Activated T-cell treated with anti-CD3 and anti-CD28 coated beads, Interleukin-2, amount 50 U/mL, for 4 hours (primary cell): ENCODE data around the gene GTPBP2. TPM values are rescaled to one million over a fixed set of nuclear protein-coding genes. Genes with fewer than 3 reads are reported as not detected.
"Not testable (repeated sequence)": the region's sequence is repeated elsewhere in the genome, so short reads cannot be mapped to it uniquely, and the experiment has no call there.

Source experiments
- ATAC-seq, 2 donors: fragments of 200-7000 bp; cut with Tn5 transposase; one replicate each; pipeline ENCODE4 v1.10.0; 2021
- DNase-seq: peaks from one replicate; pipeline ENCODE4 v3.0.0-alpha.2; 2020
- H3K27me3 Mint-ChIP-seq: one replicate; pipeline ENCODE4 v1.8.0; 2021; ENCODE audit warnings: low read depth, mixed read lengths
- H3K36me3 Mint-ChIP-seq: one replicate; pipeline ENCODE4 v1.8.0; 2022; ENCODE audit warnings: mixed read lengths; ENCODE audit not compliant: insufficient read depth
- H3K4me1 Mint-ChIP-seq: one replicate; pipeline ENCODE4 v1.8.0; 2021; ENCODE audit warnings: low read depth, mixed read lengths
- H3K4me3 Mint-ChIP-seq: one replicate; pipeline ENCODE4 v1.8.0; 2021; ENCODE audit warnings: mild to moderate bottlenecking, moderate library complexity, mixed read lengths
- H3K9me3 Mint-ChIP-seq: one replicate; pipeline ENCODE4 v1.8.0; 2021; ENCODE audit warnings: mixed read lengths
- total RNA-seq, 3 donors: library from RNA; stranded (reverse); gene quantifications; one replicate each; pipeline ENCODE4 v1.2.1, GENCODE V29; 2021

GTPBP2 gene
- total RNA-seq, 3 donors from 2014 or later = 37.3 to 50.3 (median 39.1) TPM

GRCh38 chr6:43621836-43622180 is 7.3 kb downstream of the GTPBP2 start:
- peaks cover 2% of the 10 kb centered on the region for H3K4me1 Mint-ChIP-seq
- DNase-seq (no peak), ATAC-seq (no peak)
- no peaks in the 10 kb centered on the region for H3K9me3 Mint-ChIP-seq
- H3K36me3 Mint-ChIP-seq = peaks cover 25% of the 10 kb centered on the region
- H3K27me3 Mint-ChIP-seq = no peaks in the 10 kb centered on the region
- H3K4me3 Mint-ChIP-seq = no peak overlapping the region

GRCh38 chr6:43621078-43621835 is 7.8 kb downstream of the GTPBP2 start:
- no peak for DNase-seq
- Mint-ChIP-seq H3K36me3 (peaks cover 23% of the 10 kb centered on the region), H3K4me3 (no peak overlapping the region), H3K27me3 (no peaks in the 10 kb centered on the region), H3K4me1 (no peaks in the 10 kb centered on the region), H3K9me3 (no peaks in the 10 kb centered on the region)
- no peak for ATAC-seq

- H3K27me3 Mint-ChIP-seq = no peaks in the 10 kb centered on the region
- H3K36me3 Mint-ChIP-seq = peaks cover 15% of the 10 kb centered on the region
- H3K9me3 Mint-ChIP-seq = no peaks in the 10 kb centered on the region
- no peak overlapping the region for H3K4me3 Mint-ChIP-seq
- no peak for DNase-seq
- no peaks in the 10 kb centered on the region for H3K4me1 Mint-ChIP-seq
- no peak for ATAC-seq
Measured at GRCh38 chr6:43616725-43617472, 12.2 kb downstream of the GTPBP2 start.

- Mint-ChIP-seq H3K27me3 (no peaks in the 10 kb centered on the region), H3K36me3 (peaks cover 12% of the 10 kb centered on the region), H3K9me3 (no peaks in the 10 kb centered on the region), H3K4me1 (no peaks in the 10 kb centered on the region), H3K4me3 (no peak overlapping the region)
- DNase-seq = no peak
- no peak for ATAC-seq
Measured at GRCh38 chr6:43614396-43614730, 14.7 kb downstream of the GTPBP2 start.

- H3K27me3 Mint-ChIP-seq = no peaks in the 10 kb centered on the region
- no peak overlapping the region for H3K4me3 Mint-ChIP-seq
Measured at GRCh38 chr6:43613721-43614395, 15.2 kb downstream of the GTPBP2 start.

GRCh38 chr6:43610431-43610830 is 18.6 kb downstream of the GTPBP2 start:
- Mint-ChIP-seq H3K9me3 (no peaks in the 10 kb centered on the region), H3K4me3 (no peak overlapping the region), H3K36me3 (peaks cover 17% of the 10 kb centered on the region), H3K27me3 (no peaks in the 10 kb centered on the region), H3K4me1 (peaks cover 2% of the 10 kb centered on the region)
- ATAC-seq = no peak
- DNase-seq = no peak

More at GRCh38 chr6:43613721-43614395, 15.2 kb downstream of the GTPBP2 start:
- ATAC-seq (no peak), DNase-seq (no peak)
- H3K9me3 Mint-ChIP-seq = no peaks in the 10 kb centered on the region
- H3K4me1 Mint-ChIP-seq = no peaks in the 10 kb centered on the region
- peaks cover 12% of the 10 kb centered on the region for H3K36me3 Mint-ChIP-seq

GRCh38 chr6:43609402-43609801 is 19.7 kb downstream of the GTPBP2 start:
- Mint-ChIP-seq H3K36me3 (peaks cover 20% of the 10 kb centered on the region), H3K9me3 (no peaks in the 10 kb centered on the region), H3K4me1 (peaks cover 2% of the 10 kb centered on the region), H3K4me3 (no peak overlapping the region), H3K27me3 (no peaks in the 10 kb centered on the region)
- ATAC-seq = no peak
- DNase-seq = no peak

- no peak overlapping the region for H3K4me3 Mint-ChIP-seq
Measured at GRCh38 chr6:43608807-43609206, 20.3 kb downstream of the GTPBP2 start.

GRCh38 chr6:43608310-43608763 is 20.7 kb downstream of the GTPBP2 start:
- no peaks in the 10 kb centered on the region for H3K27me3 Mint-ChIP-seq
- H3K4me3 Mint-ChIP-seq = no peak overlapping the region
- peak; percentile 46 for DNase-seq
- peaks cover 19% of the 10 kb centered on the region for H3K36me3 Mint-ChIP-seq
- ATAC-seq = no peak
- peaks cover 2% of the 10 kb centered on the region for H3K4me1 Mint-ChIP-seq
- H3K9me3 Mint-ChIP-seq = no peaks in the 10 kb centered on the region

More at GRCh38 chr6:43608807-43609206, 20.3 kb downstream of the GTPBP2 start:
- ATAC-seq (no peak), DNase-seq (no peak)
- H3K4me1 Mint-ChIP-seq = peaks cover 2% of the 10 kb centered on the region
- H3K36me3 Mint-ChIP-seq = peaks cover 23% of the 10 kb centered on the region
- H3K27me3 Mint-ChIP-seq = no peaks in the 10 kb centered on the region
- H3K9me3 Mint-ChIP-seq = no peaks in the 10 kb centered on the region

- DNase-seq (no peak), ATAC-seq (no peak)
- no peak overlapping the region for H3K4me3 Mint-ChIP-seq
- peaks cover 2% of the 10 kb centered on the region for H3K4me1 Mint-ChIP-seq
- peaks cover 24% of the 10 kb centered on the region for H3K36me3 Mint-ChIP-seq
- H3K27me3 Mint-ChIP-seq = no peaks in the 10 kb centered on the region
- H3K9me3 Mint-ChIP-seq = no peaks in the 10 kb centered on the region
Measured at GRCh38 chr6:43606019-43606418, 23.0 kb downstream of the GTPBP2 start.

GRCh38 chr6:43604174-43604573 is 24.9 kb downstream of the GTPBP2 start:
- ATAC-seq = no peak
- no peaks in the 10 kb centered on the region for H3K9me3 Mint-ChIP-seq
- H3K27me3 Mint-ChIP-seq = no peaks in the 10 kb centered on the region

GRCh38 chr6:43600595-43600994 is 28.5 kb downstream of the GTPBP2 start:
- no peaks in the 10 kb centered on the region for H3K27me3 Mint-ChIP-seq
- DNase-seq (no peak), ATAC-seq (no peak)
- H3K4me3 Mint-ChIP-seq = no peak overlapping the region
- peaks cover 22% of the 10 kb centered on the region for H3K36me3 Mint-ChIP-seq
- H3K9me3 Mint-ChIP-seq = no peaks in the 10 kb centered on the region
- H3K4me1 Mint-ChIP-seq = no peaks in the 10 kb centered on the region

More at GRCh38 chr6:43604174-43604573, 24.9 kb downstream of the GTPBP2 start:
- Mint-ChIP-seq H3K4me1 (peaks cover 2% of the 10 kb centered on the region), H3K4me3 (no peak overlapping the region), H3K36me3 (peaks cover 23% of the 10 kb centered on the region)
- DNase-seq = no peak

GRCh38 chr6:43593938-43594337 is 35.1 kb downstream of the GTPBP2 start:
- Mint-ChIP-seq H3K4me1 (peaks cover 3% of the 10 kb centered on the region), H3K27me3 (no peaks in the 10 kb centered on the region), H3K4me3 (no peak overlapping the region), H3K36me3 (peaks cover 13% of the 10 kb centered on the region), H3K9me3 (no peaks in the 10 kb centered on the region)
- no peak for ATAC-seq
- DNase-seq = no peak

GRCh38 chr6:43589564-43589963 is 39.5 kb downstream of the GTPBP2 start:
- peaks cover 28% of the 10 kb centered on the region for H3K36me3 Mint-ChIP-seq
- DNase-seq, H3K27me3 Mint-ChIP-seq, H3K9me3 Mint-ChIP-seq, H3K4me3 Mint-ChIP-seq, ATAC-seq: not testable (repeated sequence)
- H3K4me1 Mint-ChIP-seq = peaks cover 14% of the 10 kb centered on the region
